Fibroblast of skin of left quadriceps (primary cell): Measurements from ENCODE around the gene SPOCK1.

Source experiments
- DNase-seq, 2 experiments: peaks; one replicate each; pipeline ENCODE4 v3.0.0-alpha.2; 2013; ENCODE audit warnings: low read depth in 2 of 2

Gene SPOCK1

GRCh38 chr5:137073189-137073588 is 425.9 kb downstream of the SPOCK1 start:
- DNase-seq: no peak

GRCh38 chr5:137072361-137073115 is 426.6 kb downstream of the SPOCK1 start:
- DNase-seq: no peak

- DNase-seq: no peak
These were observed 427.2 kb downstream of the SPOCK1 start for GRCh38 chr5:137071931-137072330.

GRCh38 chr5:137071526-137071925 is 427.6 kb downstream of the SPOCK1 start:
- no peak for DNase-seq

GRCh38 chr5:137070521-137070920 is 428.6 kb downstream of the SPOCK1 start:
- no peak for DNase-seq

GRCh38 chr5:137069358-137069757 is 429.8 kb downstream of the SPOCK1 start:
- DNase-seq: no peak

- DNase-seq: no peak
These were observed 437.7 kb downstream of the SPOCK1 start for GRCh38 chr5:137061382-137061781.

GRCh38 chr5:137058089-137058488 is 441.0 kb downstream of the SPOCK1 start:
- DNase-seq: no peak

GRCh38 chr5:137056676-137057075 is 442.4 kb downstream of the SPOCK1 start:
- DNase-seq: no peak

- DNase-seq: no peak
These were observed 443.8 kb downstream of the SPOCK1 start for GRCh38 chr5:137055271-137055872.

GRCh38 chr5:137054792-137055191 is 444.3 kb downstream of the SPOCK1 start:
- no peak for DNase-seq

GRCh38 chr5:137054335-137054734 is 444.8 kb downstream of the SPOCK1 start:
- DNase-seq: no peak

GRCh38 chr5:137051161-137051560 is 448.0 kb downstream of the SPOCK1 start:
- DNase-seq: no peak

GRCh38 chr5:137040641-137041340 is 458.3 kb downstream of the SPOCK1 start:
- DNase-seq: no peak

- no peak for DNase-seq
These were observed 459.1 kb downstream of the SPOCK1 start for GRCh38 chr5:137040024-137040423.

GRCh38 chr5:137037848-137038247 is 461.3 kb downstream of the SPOCK1 start:
- no peak for DNase-seq

- no peak for DNase-seq
These were observed 462.5 kb downstream of the SPOCK1 start for GRCh38 chr5:137036640-137037039.

- DNase-seq: no peak
These were observed 463.6 kb downstream of the SPOCK1 start for GRCh38 chr5:137035480-137035878.

GRCh38 chr5:137034764-137035479 is 464.2 kb downstream of the SPOCK1 start:
- no peak for DNase-seq

- no peak for DNase-seq
These were observed 464.9 kb downstream of the SPOCK1 start for GRCh38 chr5:137034213-137034612.

GRCh38 chr5:137032929-137033328 is 466.2 kb downstream of the SPOCK1 start:
- DNase-seq: no peak

GRCh38 chr5:137027758-137028157 is 471.4 kb downstream of the SPOCK1 start:
- no peak for DNase-seq
